MCF 10A (cell line): ENCODE data around the gene PNMT. TPM values are rescaled to one million over a fixed set of nuclear protein-coding genes. Genes with fewer than 3 reads are reported as not detected.
A peak's percentile ranks its signal among the peaks of the same experiment; 100 is the strongest.

ENCODE experiments used
- BruUV-seq: library from RNA; stranded (reverse); fragments of 400-500 nt; replicated peaks from 2 replicates; lab custom pipeline; 2021; lab: Mats Ljungman, UMichigan
- CTCF ChIA-PET: fragments of 300-600 bp; sonication (Branson Sonifier 250); formaldehyde crosslinking; extraction: SDS; loops from one replicate; lab custom pipeline; 2021; ENCODE audit warnings: antibody characterized with exemption, inconsistent platforms; lab: Yijun Ruan, JAX
- POLR2A ChIA-PET: fragments of 300-600, 350-650 bp; sonication (Branson Sonifier 250); formaldehyde crosslinking; extraction: SDS; loops from one replicate; lab custom pipeline; 2020; ENCODE audit warnings: antibody characterized with exemption, inconsistent platforms; lab: Yijun Ruan, JAX
- DNase-seq: peaks from one replicate; pipeline ENCODE4 v3.0.0-alpha.2; 2018; ENCODE audit not compliant: unreplicated experiment
- H3K27ac Mint-ChIP-seq: one replicate; pipeline ENCODE4 v1.8.0; 2022; ENCODE audit warnings: mild to moderate bottlenecking, low read depth, mixed read lengths; ENCODE audit not compliant: unreplicated experiment
- H3K27me3 Mint-ChIP-seq: one replicate; pipeline ENCODE4 v1.8.0; 2022; ENCODE audit warnings: mixed read lengths; ENCODE audit not compliant: insufficient read depth, unreplicated experiment
- H3K36me3 Mint-ChIP-seq: one replicate; pipeline ENCODE4 v1.8.0; 2022; ENCODE audit warnings: mild to moderate bottlenecking, moderate library complexity, mixed read lengths; ENCODE audit not compliant: insufficient read depth, unreplicated experiment
- H3K4me1 Mint-ChIP-seq: one replicate; pipeline ENCODE4 v1.8.0; 2022; ENCODE audit warnings: mixed read lengths; ENCODE audit not compliant: insufficient read depth, unreplicated experiment
- H3K4me3 Mint-ChIP-seq: one replicate; pipeline ENCODE4 v1.8.0; 2022; ENCODE audit warnings: mild to moderate bottlenecking, moderate library complexity, mixed read lengths; ENCODE audit not compliant: unreplicated experiment
- H3K9me3 Mint-ChIP-seq: one replicate; pipeline ENCODE4 v1.8.0; 2022; ENCODE audit warnings: mixed read lengths; ENCODE audit not compliant: unreplicated experiment
- intact Hi-C: fragments of 100-400 bp; cut with micrococcal nuclease; formaldehyde crosslinking; loops from 2 replicates; pipeline ENCODE4 v1.14.1; 2022
- total RNA-seq: library from RNA; stranded (reverse); gene quantifications from 2 replicates; pipeline ENCODE4 v1.2.3, GENCODE V29; 2022
- TF ChIP-seq, protein P1 (sequence below): fragments of 200-600 bp; IDR thresholded peaks from one replicate; pipeline ENCODE4 v1.8.0; 2022; ENCODE audit warnings: antibody characterized with exemption, mild to moderate bottlenecking; ENCODE audit not compliant: unreplicated experiment

PNMT gene
- total RNA-seq, 1 experiment from 2014 or later, result not detected

DNA sequence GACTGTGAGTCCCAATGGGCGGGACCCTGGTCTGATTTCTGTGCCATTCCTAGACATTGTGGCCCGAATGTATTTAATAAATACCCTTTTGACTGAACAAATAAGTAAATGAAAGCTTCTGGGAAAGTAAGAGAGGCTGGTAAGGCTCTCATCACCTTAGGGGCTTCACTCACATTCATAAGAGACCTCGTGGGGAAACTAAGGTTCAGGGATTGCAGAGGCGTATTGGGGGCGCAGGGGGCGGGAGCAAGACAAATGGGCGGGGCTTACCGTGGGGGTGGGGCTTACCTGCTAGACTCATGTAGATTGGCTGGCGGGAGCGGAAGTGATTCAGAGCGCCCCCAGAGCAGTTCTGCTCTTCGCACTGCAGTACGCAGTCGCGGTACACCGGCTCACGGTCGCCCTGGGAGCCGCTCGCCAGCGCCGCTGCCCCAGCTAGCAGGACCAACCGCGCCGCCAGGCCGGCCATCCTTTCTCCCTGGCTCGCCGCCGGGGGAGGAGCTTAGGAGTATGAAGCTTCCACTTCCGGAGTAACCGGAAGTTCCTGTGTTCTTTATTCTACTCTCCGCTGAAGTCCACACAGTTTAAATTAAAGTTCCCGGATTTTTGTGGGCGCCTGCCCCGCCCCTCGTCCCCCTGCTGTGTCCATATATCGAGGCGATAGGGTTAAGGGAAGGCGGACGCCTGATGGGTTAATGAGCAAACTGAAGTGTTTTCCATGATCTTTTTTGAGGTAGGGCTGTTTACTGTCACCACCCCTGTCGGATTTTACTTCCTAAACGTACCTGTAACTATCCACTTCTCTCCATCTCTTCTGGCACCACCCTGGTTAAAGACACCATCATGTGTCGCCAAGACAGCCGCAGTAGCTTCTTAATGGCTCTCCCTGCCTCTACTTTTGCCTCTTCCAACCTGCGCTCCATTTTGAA is 19.6 kb downstream of the PNMT start, which contains the start of gene PGAP3:
Gene PGAP3, minus strand, starts transcription at position 512 of the 929 bp plus-strand sequence. Its CDS starts 43 bp downstream, at position 469.
- peak; percentile 92 for DNase-seq
- Mint-ChIP-seq H3K4me1 (peaks cover 14% of the 10 kb centered on the region), H3K36me3 (peaks cover 11% of the 10 kb centered on the region), H3K9me3 (no peaks in the 10 kb centered on the region), H3K27me3 (no peaks in the 10 kb centered on the region), H3K4me3 (peak within 1 kb of the TSS; percentile 79), H3K27ac (peak within 1 kb of the TSS; percentile 95)
- TSS peak; percentile 90 for BruUV-seq
- TF ChIP-seq, protein P1, sequence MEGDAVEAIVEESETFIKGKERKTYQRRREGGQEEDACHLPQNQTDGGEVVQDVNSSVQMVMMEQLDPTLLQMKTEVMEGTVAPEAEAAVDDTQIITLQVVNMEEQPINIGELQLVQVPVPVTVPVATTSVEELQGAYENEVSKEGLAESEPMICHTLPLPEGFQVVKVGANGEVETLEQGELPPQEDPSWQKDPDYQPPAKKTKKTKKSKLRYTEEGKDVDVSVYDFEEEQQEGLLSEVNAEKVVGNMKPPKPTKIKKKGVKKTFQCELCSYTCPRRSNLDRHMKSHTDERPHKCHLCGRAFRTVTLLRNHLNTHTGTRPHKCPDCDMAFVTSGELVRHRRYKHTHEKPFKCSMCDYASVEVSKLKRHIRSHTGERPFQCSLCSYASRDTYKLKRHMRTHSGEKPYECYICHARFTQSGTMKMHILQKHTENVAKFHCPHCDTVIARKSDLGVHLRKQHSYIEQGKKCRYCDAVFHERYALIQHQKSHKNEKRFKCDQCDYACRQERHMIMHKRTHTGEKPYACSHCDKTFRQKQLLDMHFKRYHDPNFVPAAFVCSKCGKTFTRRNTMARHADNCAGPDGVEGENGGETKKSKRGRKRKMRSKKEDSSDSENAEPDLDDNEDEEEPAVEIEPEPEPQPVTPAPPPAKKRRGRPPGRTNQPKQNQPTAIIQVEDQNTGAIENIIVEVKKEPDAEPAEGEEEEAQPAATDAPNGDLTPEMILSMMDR, result no peak
- POLR2A ChIA-PET, result interaction anchor here (0.6 to 4.1 kb wide), 23 partner anchors 9 to 488 kb away, joined by 3 to 68 read pairs (median 4); partner anchors contain the start of genes ERBB2, MIEN1, RPL19 and STARD3
- CTCF ChIA-PET, result interaction anchor here (0.5 to 1.0 kb wide), 5 partner anchors 12 to 301 kb away, joined by 3 to 4 read pairs (median 3); partner anchors contain the start of gene ERBB2
- intact Hi-C loops, result loop anchor here (5.0 kb wide), 2 partner anchors 51 to 54 kb away; partner anchors contain the start of gene STARD3

DNA sequence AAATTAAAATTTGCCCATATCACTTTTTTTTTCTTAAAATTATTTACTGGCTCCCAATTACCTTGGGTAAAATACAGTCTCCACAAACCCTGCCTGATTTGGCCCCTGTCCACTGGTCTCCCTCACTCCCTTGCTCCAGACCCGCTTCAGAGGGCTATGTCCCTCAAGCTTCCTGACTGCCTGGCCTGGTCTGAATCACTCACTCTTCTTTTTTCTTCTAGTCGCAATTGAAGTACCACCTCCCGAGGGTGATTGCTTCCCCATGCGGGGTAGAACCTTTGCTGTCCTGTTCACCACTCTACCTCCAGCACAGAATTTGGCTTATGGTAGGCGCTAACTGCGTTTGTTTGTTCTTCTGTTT is 20.2 kb downstream of the PNMT start:
- Mint-ChIP-seq H3K4me1 (peaks cover 14% of the 10 kb centered on the region), H3K9me3 (no peaks in the 10 kb centered on the region), H3K27ac (peak overlapping the region; percentile 95), H3K36me3 (peaks cover 11% of the 10 kb centered on the region), H3K4me3 (peak overlapping the region; percentile 79), H3K27me3 (no peaks in the 10 kb centered on the region)
- DNase-seq, result no peak
- POLR2A ChIA-PET, result interaction anchor here (0.5 to 4.1 kb wide), 22 partner anchors 10 to 489 kb away, joined by 3 to 68 read pairs (median 4); partner anchors contain the start of genes ERBB2, MIEN1, RPL19 and STARD3
- intact Hi-C loops, result loop anchor here (5.0 kb wide), 2 partner anchors 51 to 54 kb away; partner anchors contain the start of gene STARD3
- CTCF ChIA-PET, result interaction anchor here (0.5 to 1.0 kb wide), 5 partner anchors 12 to 300 kb away, joined by 3 to 4 read pairs (median 4); partner anchors contain the start of gene ERBB2
- BruUV-seq, result no TSS peak
- TF ChIP-seq, protein P1, result no peak

DNA sequence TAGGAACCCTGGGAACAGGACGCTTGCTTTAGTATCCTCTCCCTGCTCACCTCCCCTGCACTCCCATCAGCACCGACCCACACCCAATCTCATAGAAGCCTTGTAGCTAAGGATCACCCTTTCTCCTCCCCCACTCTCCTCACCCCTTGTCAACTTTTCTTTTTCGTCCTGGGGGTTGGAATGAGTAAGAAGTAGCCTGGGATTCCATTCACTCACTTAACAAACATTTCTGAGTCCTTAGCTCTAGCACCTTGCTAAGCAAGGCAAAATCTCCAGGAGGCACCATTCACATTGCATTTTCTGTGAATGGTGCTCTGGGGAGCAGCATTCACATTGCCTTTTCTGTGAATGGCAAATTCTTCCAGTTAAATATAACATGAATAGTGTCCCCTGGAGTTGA is 20.7 kb downstream of the PNMT start:
- intact Hi-C loops, result loop anchor here (5.0 kb wide), 2 partner anchors 52 to 53 kb away; partner anchors contain the start of gene STARD3
- DNase-seq, result no peak
- CTCF ChIA-PET, result interaction anchor here (0.7 kb wide), 1 partner anchor 41 kb away, joined by 4 read pairs; no protein-coding TSS in a partner anchor
- Mint-ChIP-seq H3K36me3 (peaks cover 11% of the 10 kb centered on the region), H3K4me1 (peaks cover 14% of the 10 kb centered on the region), H3K9me3 (no peaks in the 10 kb centered on the region), H3K4me3 (peak overlapping the region; percentile 79), H3K27ac (peak overlapping the region; percentile 95), H3K27me3 (no peaks in the 10 kb centered on the region)
- TF ChIP-seq, protein P1, result no peak
- no TSS peak for BruUV-seq
- POLR2A ChIA-PET, result interaction anchor here (0.5 to 4.1 kb wide), 11 partner anchors 9 to 226 kb away, joined by 3 to 68 read pairs (median 4); partner anchors contain the start of genes ERBB2, MIEN1 and STARD3
